Thymus (tissue), 11 donors: ENCODE results near the gene TNRC6A. TPM values are rescaled to one million over a fixed set of nuclear protein-coding genes. Genes with fewer than 3 reads are reported as not detected.

Experiments
- DNase-seq, 9 donors: peaks; one replicate each; pipeline ENCODE4 v3.0.0-alpha.2; 2013; ENCODE audit warnings: low spot score in 9 of 9, low read depth in 6 of 9, missing footprints in 1 of 9
- H3K27ac ChIP-seq, 2 donors: one replicate each; pipeline ENCODE4 v1.5.1; 2013; ENCODE audit warnings: control low read depth in 1 of 2, low read depth in 1 of 2, low read length in 1 of 2, mild to moderate bottlenecking in 1 of 2, moderate library complexity in 1 of 2
- H3K27me3 ChIP-seq, 2 donors: one replicate each; pipeline ENCODE4 v1.5.1; 2013; ENCODE audit warnings: low read length in 1 of 2; ENCODE audit not compliant: control insufficient read depth in 2 of 2, insufficient read depth in 1 of 2
- H3K36me3 ChIP-seq, 2 donors: one replicate each; pipeline ENCODE4 v1.5.1; 2013; ENCODE audit warnings: low read length in 1 of 2, mild to moderate bottlenecking in 1 of 2, moderate library complexity in 1 of 2; ENCODE audit not compliant: control insufficient read depth in 2 of 2, insufficient read depth in 2 of 2
- H3K4me1 ChIP-seq, 2 donors: one replicate each; pipeline ENCODE4 v1.5.1; 2013; ENCODE audit warnings: low read length in 2 of 2; ENCODE audit not compliant: control insufficient read depth in 2 of 2, insufficient read depth in 2 of 2
- H3K4me3 ChIP-seq, 2 donors: one replicate each; pipeline ENCODE4 v1.5.1; 2013; ENCODE audit warnings: low read length in 2 of 2, control low read depth in 1 of 2, mild to moderate bottlenecking in 1 of 2
- H3K9me3 ChIP-seq, 2 donors: one replicate each; pipeline ENCODE4 v1.5.1; 2013; ENCODE audit warnings: low read length in 1 of 2, mild to moderate bottlenecking in 1 of 2; ENCODE audit not compliant: control insufficient read depth in 2 of 2, insufficient read depth in 1 of 2
- WGBS: extraction: QIAGEN DNeasy Blood & Tissue Kit; methylation state at CpG from one replicate; pipeline ENCODE4 v1.1.7; 2013; 5-methylcytosine and 5-hydroxymethylcytosine counted together
- polyA plus RNA-seq: library from polyadenylated mRNA; stranded (reverse); fragments of 200-250 nt; gene quantifications from one replicate; pipeline ENCODE4 v1.2.3, GENCODE V29; 2013
- total RNA-seq: library from RNA; stranded (reverse); fragments of 120-200 nt; gene quantifications from one replicate; pipeline ENCODE4 v1.2.4, GENCODE V29; 2013
- donor health status: healthy.

Gene TNRC6A
- total and polyA plus RNA-seq, 2 donors: 15.4 to 16.3 TPM

- Histone ChIP-seq H3K27ac (no peak overlapping the region), H3K27me3 (no peaks in the 10 kb centered on the region), H3K4me1 (no peaks in the 10 kb centered on the region), H3K4me3 (no peak overlapping the region), H3K36me3 (no peaks in the 10 kb centered on the region), H3K9me3 (no peaks in the 10 kb centered on the region)
- WGBS: 90% methylated on average over 5 of the region's 5 CpGs
- DNase-seq: no peak
These were observed 118.6 kb downstream of the TNRC6A start for GRCh38 chr16:24848065-24848464.

GRCh38 chr16:24849641-24850040 lies 120.2 kb downstream of the TNRC6A start:
- no peaks in the 10 kb centered on the region for H3K9me3 ChIP-seq
- H3K4me1 ChIP-seq: no peaks in the 10 kb centered on the region
- WGBS: 85% methylated on average over 5 of the region's 5 CpGs
- H3K4me3 ChIP-seq: no peak overlapping the region
- no peak for DNase-seq
- H3K36me3 ChIP-seq: no peaks in the 10 kb centered on the region
- H3K27me3 ChIP-seq: no peaks in the 10 kb centered on the region
- H3K27ac ChIP-seq: no peak overlapping the region

GRCh38 chr16:24850289-24850938 lies 121.0 kb downstream of the TNRC6A start:
- H3K27me3 ChIP-seq: no peaks in the 10 kb centered on the region
- H3K9me3 ChIP-seq: no peaks in the 10 kb centered on the region
- no peak overlapping the region for H3K27ac ChIP-seq
- 75% methylated on average over 9 of the region's 9 CpGs for WGBS
- no peaks in the 10 kb centered on the region for H3K4me1 ChIP-seq
- H3K4me3 ChIP-seq: no peak overlapping the region
- no peaks in the 10 kb centered on the region for H3K36me3 ChIP-seq
- DNase-seq: no peak

- DNase-seq: no peak
These were observed 122.2 kb downstream of the TNRC6A start for GRCh38 chr16:24851700-24852099.

GRCh38 chr16:24852281-24852721 lies 122.8 kb downstream of the TNRC6A start:
- Histone ChIP-seq H3K9me3 (no peaks in the 10 kb centered on the region), H3K4me3 (no peak overlapping the region), H3K27me3 (no peaks in the 10 kb centered on the region), H3K4me1 (no peaks in the 10 kb centered on the region), H3K36me3 (no peaks in the 10 kb centered on the region), H3K27ac (no peak overlapping the region)
- DNase-seq: no peak
- whole genome bisulfite sequencing: 80% methylated on average over 8 of the region's 8 CpGs

More at GRCh38 chr16:24851700-24852099, 122.2 kb downstream of the TNRC6A start:
- Histone ChIP-seq H3K27ac (no peak overlapping the region), H3K36me3 (no peaks in the 10 kb centered on the region), H3K27me3 (no peaks in the 10 kb centered on the region), H3K4me3 (no peak overlapping the region), H3K9me3 (no peaks in the 10 kb centered on the region), H3K4me1 (no peaks in the 10 kb centered on the region)
- WGBS: 82% methylated on average over 8 of the region's 8 CpGs

- Histone ChIP-seq H3K36me3 (no peaks in the 10 kb centered on the region), H3K27ac (no peak overlapping the region), H3K4me1 (no peaks in the 10 kb centered on the region), H3K4me3 (no peak overlapping the region), H3K27me3 (no peaks in the 10 kb centered on the region), H3K9me3 (no peaks in the 10 kb centered on the region)
- whole genome bisulfite sequencing: 89% methylated on average over 8 of the region's 8 CpGs
- DNase-seq: no peak
These were observed 123.8 kb downstream of the TNRC6A start for GRCh38 chr16:24853169-24853824.

GRCh38 chr16:24853830-24854229 lies 124.4 kb downstream of the TNRC6A start:
- no peaks in the 10 kb centered on the region for H3K27me3 ChIP-seq
- no peaks in the 10 kb centered on the region for H3K36me3 ChIP-seq
- H3K4me1 ChIP-seq: no peaks in the 10 kb centered on the region
- H3K4me3 ChIP-seq: no peak overlapping the region
- no peak for DNase-seq
- WGBS: 35% methylated on average over 18 of the region's 18 CpGs
- no peak overlapping the region for H3K27ac ChIP-seq
- H3K9me3 ChIP-seq: no peaks in the 10 kb centered on the region

GRCh38 chr16:24854607-24855171 lies 125.2 kb downstream of the TNRC6A start:
- no peaks in the 10 kb centered on the region for H3K4me1 ChIP-seq
- H3K4me3 ChIP-seq: no peak overlapping the region
- H3K27ac ChIP-seq: no peak overlapping the region
- H3K9me3 ChIP-seq: no peaks in the 10 kb centered on the region
- DNase-seq: no peak
- no peaks in the 10 kb centered on the region for H3K36me3 ChIP-seq
- no peaks in the 10 kb centered on the region for H3K27me3 ChIP-seq

GRCh38 chr16:24855678-24856077 lies 126.2 kb downstream of the TNRC6A start:
- Histone ChIP-seq H3K36me3 (no peaks in the 10 kb centered on the region), H3K9me3 (no peaks in the 10 kb centered on the region), H3K27me3 (no peaks in the 10 kb centered on the region), H3K27ac (no peak overlapping the region), H3K4me1 (no peaks in the 10 kb centered on the region), H3K4me3 (no peak overlapping the region)
- DNase-seq: no peak
- WGBS: 82% methylated on average over 5 of the region's 5 CpGs
